DND-41 (cell line): ENCODE data around the gene HSPB9.
A peak's percentile ranks its signal among the peaks of the same experiment; 100 is the strongest.

ENCODE experiments used
- CTCF ChIP-seq: IDR thresholded peaks from 2 replicates; pipeline ENCODE4 v1.5.1; 2012; ENCODE audit warnings: borderline replicate concordance, low read length, moderate library complexity, mild to moderate bottlenecking; ENCODE audit not compliant: poor library complexity, severe bottlenecking; ENCODE audit errors: extremely low read depth
- EZH2 ChIP-seq: IDR thresholded peaks from 3 replicates; pipeline ENCODE4 v1.6.1; 2012; ENCODE audit warnings: borderline replicate concordance, low read depth, mild to moderate bottlenecking, moderate library complexity, low read length, inconsistent platforms; ENCODE audit not compliant: severe bottlenecking

GRCh38 chr17:42118545-42118944 lies 4.1 kb upstream of the HSPB9 start:
- peak; percentile 67 for TF ChIP-seq CTCF
- TF ChIP-seq EZH2: no peak
